Ramos (cell line): ENCODE measurements around the gene GLCE.

ENCODE experiments used
- in situ Hi-C: fragments of 300-500 bp; cut with MboI; formaldehyde crosslinking; loops from one replicate; pipeline ENCODE4 v1.14.3; 2022; ENCODE audit warnings: low sequenced_read_pairs; ENCODE audit not compliant: unreplicated experiment

GLCE gene

DNA sequence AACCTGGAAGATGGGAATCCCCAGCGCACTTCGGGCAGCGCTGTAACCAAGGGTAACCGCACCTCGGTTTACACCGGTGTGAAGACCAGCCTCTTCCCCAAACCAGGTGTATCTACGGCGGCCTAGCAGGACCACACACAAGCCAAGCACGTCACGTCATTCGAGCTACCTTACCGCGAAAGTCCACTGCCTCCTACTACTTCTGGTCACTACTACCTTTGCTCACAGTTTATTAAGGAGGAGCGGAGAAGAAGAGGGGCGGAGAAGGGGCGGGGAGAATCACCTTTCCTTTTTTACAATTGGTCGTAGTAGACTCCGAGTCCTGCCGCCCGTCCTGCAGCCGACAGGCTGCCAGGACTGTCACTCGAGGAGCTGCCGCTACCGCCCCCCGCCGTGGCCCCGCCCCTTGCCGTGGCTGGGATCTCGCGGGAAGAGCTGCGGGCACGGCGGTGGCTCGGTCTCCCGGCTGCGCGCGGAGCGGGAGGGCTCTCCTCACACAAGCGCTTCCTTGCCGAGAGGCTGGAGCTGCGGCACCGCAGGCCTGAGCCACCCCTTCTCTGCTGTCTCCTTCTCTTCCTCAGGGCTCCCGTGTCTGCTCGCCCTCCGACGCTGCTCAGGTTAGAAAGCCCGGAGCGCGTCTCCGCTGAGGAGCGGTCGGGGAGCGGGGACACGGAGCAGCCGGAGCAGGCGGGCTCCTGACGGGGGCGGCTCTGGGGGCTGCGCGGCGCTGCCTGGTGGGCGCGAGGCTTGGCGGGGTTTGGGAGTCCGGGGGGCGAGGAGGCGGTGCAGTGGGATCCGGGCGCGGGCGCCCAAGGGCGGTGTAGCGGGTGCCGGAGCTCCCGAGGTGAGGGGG lies at the start of gene GLCE:
TSS of gene GLCE (plus strand) at position 495 of the 853 bp plus-strand sequence. CDS start 95,172 bp downstream, outside the sequence.
- in situ Hi-C loops, result no loop called here

DNA sequence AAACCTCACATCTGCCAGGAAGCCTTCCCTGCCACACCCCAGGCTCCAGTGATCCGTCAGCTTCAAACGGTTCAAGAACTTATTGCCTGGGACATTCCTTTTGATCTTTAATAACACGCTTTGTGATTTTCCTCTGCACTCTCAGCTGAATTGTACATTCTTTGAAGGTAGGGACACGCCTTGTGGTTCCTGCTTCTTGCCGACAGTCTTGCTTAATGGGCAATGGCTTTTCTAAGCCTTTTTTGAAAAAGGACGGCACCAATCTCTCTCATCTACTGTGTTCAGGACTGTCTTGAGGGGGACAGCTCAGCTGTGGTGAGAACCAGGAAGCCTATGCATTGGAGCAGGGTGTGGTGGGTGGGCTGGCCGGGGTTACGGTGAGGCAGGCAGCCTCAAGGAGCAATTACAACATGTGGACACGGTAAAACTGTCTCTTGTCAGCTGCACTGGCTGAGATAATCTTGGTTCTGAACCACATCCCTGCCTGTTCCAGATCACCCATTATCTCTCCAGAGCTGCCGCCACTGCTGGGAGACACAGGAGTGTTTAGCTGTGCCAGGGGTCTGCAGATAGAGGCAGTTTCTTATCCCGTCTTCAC lies 46.0 kb upstream of the GLCE start:
- in situ Hi-C loops, result no loop called here

DNA sequence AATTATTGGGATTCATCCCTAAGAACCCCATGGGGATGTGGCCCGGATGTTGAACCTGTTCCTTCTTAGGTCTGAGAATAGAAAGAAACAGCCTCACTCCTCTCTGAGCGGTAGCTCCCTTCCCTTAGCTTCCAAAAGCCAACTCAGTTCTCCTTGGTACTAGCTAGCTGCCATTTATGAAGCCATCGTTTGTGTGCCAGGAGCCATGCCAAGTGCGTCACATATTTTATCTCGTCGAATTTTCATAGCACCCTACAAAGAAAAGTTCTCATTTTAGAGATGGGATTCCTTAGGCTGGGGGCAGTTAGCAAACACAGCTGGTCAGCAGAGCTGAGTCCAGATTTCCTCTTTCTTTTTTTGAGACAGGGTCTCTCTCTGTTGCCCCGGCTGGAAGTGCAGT lies 45.4 kb upstream of the GLCE start:
- in situ Hi-C loops, result no loop called here

DNA sequence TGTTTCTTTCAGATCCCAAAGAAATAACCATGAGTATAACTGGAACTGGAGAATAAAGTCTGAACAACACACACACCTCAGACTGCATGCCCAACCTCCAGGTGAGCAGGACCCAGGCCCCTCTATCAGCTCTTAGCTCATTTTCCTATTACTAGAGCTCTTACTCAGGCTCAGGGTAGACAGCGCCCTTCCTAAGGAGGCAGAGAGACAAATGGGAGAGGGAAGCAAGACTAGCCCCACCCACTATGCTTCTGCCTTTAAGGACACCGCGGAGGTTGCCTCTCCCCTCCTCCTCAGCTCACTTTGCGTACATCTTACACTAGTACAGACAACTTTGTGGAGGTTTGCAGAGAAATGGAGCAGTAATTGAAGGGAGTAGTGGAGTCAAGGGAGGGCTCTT lies 44.0 kb upstream of the GLCE start:
- in situ Hi-C loops, result no loop called here

DNA sequence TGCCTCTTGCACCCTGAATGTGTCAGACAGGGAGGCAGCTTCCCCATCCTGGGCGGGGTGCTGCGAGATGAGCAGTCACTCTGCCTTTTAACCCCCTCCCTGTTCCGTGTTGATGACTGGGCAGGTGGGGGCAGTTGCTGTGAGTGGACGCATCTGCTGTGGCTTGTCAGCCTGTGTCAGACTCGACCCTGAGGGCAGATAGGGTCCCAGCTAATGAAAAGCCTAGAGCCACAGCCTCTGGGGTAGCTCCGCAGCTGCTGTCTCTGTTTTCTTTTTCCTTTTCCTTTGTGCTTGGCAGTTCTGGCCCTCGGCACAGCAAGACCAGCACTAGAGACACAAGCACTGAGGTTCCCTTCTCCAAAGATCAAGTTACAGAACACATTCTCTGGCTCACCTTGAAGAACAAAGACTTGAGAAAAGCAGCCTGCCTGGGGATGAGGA lies 43.0 kb upstream of the GLCE start:
- in situ Hi-C loops, result no loop called here

DNA sequence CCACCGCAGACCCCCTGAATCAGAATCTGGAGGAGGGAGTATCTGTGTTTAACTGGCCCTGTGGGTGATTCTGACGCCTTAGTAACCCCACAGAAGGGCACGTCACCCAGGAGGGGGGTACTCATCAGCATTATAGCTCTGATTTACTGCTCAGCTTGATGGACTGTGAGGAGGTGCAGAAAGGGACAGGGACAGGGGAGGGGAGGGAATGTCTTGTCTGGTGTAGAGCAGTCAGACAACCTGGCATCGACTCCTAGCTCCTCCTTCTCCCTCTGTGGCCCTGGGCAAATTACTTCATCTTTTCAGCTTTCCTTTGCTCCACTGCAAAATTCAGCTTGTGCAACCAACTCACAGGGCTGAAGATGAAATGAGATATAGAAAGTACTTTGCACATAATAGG lies 42.3 kb upstream of the GLCE start:
- in situ Hi-C loops, result no loop called here

DNA sequence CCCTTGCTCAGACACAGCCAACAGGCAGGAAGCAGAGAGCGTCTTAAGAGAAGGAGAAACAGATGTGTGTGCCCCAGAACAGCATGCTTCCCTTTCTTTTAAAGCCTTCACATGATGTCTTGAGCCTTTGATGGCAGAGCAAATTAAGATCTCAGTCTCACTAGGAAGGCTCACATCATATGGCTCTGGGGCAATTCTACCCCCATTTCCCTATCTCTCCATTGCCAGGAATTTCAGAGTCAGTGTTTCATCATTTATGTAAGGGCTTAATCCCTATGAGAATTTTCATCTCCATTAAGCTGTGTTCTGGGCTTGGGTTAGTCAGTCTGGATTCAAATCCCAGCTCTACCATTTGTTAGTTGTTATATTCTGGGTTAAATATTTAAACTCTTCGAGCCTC lies 41.4 kb upstream of the GLCE start:
- in situ Hi-C loops, result no loop called here

DNA sequence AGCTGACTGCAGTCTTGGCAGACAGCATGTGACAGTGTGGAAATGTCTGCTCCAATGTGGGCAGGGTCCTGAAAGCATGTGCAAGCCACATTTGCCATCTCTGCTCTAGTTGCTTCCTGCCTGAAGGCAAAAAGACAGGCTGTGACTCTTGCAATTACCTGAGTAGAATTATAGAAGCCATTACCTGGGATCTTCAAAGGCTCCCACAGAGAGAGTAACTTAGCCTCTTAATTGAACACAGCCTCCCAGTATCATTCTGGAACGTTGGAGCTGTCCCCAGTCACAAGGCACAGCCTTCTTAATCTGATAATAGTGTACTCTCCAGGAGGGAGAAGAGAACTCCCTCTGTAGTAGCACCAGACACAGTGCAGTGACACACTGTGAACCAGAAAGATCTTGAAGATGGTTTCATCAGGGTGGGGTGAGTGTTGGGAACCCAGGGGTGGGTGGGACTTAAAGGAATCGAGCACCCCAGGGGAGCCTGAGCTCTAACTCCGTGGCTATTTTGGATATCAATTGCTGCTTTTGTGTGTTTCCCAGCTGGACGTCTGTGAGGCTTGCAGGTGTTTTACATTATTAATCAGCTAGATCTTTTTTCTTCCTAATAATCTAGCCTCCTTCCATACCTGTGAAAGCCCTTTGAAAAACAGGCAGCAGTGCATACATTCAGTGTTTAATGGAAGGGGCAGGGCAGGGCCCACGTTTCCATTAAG lies 40.6 kb upstream of the GLCE start:
- in situ Hi-C loops, result no loop called here

DNA sequence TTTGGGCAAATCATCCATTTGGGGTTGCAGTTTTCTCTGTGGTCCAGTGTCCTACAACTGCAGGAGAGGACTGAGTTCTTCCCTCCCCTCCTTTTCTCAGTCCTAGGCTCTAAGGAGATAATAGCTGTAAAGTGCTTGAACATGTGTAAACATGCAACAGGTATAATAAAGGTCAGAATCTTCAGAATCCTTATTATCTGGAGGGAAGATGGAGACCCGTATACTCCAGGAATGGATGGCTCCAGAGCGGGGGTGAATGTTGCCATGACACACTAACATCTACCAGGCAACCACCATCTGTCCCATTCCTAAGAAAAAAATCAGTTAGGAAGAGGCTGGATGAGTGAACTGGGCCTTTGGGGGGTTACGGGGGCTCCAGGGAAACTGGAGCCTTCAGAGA lies 39.7 kb upstream of the GLCE start:
- in situ Hi-C loops, result no loop called here

DNA sequence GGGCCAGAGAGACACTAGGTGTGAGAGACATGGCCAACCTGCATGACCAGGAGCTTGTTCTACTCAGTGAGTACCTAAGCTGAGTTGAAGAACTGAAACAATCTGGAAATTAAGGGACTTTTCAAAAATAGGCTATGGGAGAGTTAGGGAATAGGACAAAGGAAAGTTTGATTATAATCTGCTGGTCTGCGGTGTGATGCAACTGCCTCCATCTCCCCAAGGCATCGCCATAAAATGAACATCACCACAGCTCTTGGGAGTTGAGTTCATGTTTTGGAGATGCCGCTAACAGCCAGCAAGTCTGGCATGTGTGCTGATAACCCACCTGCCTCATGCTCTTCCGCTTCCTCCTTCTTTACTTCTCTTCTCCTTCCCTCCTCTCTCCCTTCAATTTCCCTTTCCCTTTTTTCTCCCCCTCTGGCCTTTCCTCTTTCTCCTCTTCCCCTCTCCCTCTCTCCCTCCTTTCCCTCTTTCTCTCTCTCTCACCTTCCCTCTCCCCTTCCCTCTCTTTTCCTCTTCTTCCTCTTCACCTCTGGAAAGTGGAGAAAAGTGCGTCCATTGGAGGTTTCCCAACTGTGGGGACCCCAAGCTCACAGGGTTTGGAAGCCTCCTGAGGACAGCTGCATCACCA lies 39.1 kb upstream of the GLCE start:
- in situ Hi-C loops, result no loop called here

DNA sequence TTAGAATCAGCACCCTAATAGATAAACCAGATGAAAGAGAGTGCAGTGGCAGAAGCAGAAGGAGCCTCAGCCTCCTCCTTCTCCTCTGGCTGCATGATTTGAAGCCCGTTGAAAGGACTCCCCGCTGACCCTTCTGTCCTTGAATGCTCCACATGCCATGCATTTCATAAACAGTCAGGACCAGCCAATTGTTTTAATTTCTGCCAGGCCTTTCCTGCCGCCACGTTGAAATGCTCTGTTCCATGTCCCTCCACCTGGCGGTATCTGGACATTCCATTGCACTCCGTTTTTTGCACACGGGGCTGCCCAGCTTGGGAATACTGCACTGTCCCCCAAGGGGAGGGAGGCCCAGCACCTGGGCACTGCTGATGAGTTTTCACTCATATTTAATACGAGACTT lies 35.2 kb upstream of the GLCE start:
- in situ Hi-C loops, result no loop called here

DNA sequence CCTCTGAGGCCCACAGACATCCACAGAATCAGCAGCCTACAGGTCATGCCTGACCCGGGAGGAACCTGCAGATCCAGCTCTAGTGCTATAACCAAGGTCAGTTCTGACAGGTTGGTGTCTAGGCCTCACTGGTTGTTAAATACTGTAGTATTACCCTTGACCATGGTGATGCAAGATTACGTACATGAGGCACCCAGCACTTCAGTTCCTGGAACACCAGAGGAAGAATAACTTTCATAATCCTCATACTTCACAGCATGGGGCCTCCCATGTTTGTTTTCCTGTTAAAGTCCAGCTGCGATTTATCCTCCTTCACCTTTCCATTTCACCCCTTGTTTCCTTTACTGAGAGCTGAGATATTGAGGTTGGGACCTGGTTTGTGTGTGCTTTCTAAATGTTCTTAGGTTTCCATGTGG lies 34.4 kb upstream of the GLCE start:
- in situ Hi-C loops, result no loop called here

DNA sequence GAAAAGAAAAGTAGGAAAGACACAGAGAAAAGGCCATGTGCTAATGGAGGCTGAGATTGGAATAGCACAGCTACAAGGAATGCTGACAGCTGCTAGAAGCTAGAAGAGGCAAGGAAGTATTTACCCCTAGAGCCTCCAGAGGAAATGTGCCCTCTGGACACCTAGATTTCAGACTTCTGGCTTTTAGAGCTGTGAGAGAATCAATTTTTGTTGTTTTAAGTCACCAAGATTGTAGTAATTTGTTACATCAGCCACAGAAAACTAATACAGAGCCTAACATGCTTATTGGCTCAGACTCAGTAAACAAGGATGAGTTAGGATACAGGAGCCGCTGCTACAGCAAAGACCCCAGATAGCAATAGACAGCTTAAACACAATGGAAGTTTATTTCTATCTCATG lies 33.1 kb upstream of the GLCE start:
- in situ Hi-C loops, result no loop called here

DNA sequence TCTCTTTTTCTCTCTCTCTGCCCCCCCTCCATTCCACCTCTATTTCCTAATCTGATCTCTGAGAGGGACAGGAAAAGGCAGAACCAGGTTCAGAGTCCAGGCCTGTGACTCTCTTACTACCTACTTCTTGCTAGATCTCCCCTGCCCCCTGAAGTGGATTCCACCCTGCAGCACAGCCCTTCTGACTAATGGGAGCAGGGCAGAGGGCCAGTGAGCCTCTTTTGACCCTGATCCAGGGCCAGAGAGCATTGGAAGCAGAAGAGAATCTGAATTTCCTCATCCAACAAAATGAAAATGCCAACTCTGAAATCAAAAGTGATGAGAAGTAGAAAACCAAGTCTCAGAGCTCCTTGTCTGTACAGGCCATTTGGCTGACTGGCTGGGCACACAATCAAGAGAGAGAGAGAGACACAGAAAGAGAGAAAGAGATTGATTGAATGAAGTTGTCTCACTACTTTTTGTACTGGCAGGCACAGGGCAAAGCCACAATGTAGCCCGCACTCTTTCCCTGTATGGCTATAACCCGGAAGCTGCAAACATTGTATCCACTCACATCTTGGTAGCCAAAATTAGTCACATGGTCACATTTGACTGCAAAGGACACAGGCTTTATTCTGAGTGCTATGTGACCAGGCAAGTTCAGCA lies 31.6 kb upstream of the GLCE start:
- in situ Hi-C loops, result no loop called here

DNA sequence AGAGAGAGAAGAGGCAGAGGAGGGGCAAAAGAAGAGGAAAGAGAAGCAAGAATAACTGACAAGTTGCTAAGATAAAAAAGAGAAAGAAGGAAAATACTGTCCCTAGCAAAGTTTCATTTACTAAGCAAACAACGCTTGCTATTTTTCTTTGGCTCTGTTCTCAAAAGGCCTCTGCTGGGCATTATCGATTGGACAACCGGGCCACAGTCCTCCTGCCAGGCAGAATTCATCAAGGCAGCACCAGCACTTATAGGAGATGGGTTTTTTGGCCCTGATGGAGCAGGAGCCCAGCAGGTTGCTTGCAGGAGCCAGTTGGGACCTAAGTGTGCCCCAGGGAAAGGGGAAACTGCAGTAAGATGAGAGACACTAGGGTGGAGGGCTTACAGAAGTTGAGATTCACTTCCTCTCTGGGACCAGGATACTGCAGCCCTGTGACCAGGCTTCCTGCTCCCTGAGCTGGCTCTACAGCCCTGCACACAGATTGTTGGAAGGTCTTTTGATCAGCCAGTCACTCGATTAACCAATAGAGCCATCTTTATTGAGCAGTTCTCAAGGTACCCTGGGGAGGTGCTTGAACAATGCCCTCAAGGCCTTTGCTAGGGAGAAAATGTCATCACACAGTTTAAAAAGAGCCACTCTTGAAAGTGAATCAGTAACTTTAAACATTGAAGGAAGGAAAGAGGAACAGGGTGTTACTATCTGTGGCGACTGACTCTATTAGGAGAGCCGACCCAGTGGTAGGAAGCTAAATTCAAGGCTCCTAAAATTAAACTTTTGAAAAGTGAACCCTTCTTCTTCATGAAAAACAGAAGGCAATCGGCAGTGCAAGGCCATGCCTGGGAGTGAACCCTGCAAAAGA lies 28.8 kb upstream of the GLCE start:
- in situ Hi-C loops, result no loop called here

DNA sequence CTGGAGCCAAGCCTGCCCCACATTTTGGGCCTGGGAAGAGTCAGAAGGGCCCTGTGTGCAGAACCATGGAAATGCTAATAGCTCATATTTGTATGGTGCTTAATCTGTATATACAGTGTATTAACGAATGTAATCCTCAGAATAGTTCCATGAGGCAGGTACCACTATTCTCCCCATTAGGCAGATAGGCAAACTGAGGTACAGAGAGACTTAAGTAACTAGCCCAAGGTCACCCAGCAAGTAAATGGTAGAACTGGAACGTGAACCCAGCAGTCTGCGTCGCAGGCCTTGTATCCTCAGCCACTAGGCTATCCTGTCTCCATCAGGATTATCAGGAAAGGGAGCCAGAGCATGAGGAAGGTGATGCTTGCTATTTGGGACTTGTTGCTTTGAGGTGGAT lies 28.0 kb upstream of the GLCE start:
- in situ Hi-C loops, result no loop called here

DNA sequence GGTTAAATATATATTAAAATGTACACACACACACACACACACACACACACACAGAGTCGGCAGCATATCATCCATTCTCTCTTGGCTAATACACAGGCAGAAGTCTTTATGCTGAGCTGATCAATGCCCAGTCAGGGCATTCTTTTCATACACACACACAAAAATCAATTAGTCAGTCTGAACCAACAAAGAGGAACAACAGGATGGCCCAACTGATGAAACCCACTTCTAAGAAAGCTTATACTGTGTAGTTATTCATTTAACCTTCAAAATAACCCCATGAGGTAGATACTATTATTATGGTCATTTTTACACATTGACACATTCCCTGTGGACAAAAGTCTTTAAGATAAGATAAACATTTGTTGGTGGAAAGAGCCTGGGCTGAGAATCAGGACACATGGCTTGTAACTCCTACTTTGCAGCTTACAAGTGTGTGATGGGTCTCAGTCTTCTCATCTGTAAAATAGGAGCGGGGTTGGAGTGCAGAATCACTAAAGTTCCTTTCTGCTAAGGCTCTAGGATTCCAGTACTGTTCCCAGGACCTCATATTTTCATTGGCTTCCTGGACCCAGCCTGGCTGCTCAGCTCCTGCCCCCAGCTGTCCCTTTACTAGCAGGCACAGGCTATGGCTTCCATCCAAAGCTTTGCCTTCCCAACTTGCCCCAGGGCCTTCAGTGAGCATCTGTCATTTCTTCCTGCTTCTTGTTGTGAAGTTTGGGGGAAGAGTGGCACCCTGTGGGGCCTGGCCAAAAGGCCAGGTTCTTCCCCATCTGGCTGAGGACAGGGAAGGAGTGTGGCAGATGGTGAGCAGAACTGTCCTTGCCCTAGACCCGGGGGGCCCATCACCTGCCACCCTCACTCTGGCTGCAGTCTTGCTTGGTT lies 27.2 kb upstream of the GLCE start:
- in situ Hi-C loops, result no loop called here

DNA sequence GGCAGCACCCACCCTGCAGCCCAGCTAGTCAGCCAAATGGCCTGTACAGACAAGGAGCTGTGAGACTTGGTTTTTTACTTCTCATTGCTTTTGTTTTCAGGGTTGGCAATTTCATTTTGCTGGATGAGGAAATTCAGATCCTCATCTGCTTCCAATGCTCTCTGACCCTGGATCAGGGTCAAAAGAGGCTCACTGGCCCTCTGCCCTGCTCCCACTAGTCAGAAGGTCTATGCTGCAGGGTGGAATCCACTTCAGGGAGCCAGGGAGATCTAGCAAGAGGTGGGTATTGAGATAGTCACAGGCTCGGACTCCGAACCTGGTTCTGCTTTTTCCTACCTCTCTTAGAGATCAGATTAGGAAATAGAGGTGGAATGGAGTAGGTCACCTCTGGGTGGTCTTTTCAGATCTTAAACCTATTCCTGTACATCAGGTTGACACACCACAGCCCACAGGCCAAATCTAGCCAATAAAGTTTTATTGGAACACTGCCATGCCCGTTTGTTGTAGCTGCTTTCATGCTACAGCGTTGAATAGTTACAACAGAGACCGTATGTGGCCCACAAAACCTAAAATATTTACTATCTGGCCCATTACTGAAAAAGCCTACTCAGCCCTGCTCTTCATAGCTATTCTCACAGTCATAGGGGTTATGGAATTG lies 26.4 kb upstream of the GLCE start:
- in situ Hi-C loops, result no loop called here
